ENCODE results near the gene HMCES.

The HMCES gene

GRCh38 chr3:129305592-129306091 lies 27.0 kb downstream of the HMCES start:
- DNase-seq, result peak; percentile 51

- no peak for DNase-seq
Measured at GRCh38 chr3:129308636-129309035, 30.0 kb downstream of the HMCES start.

GRCh38 chr3:129310111-129311011 lies 31.7 kb downstream of the HMCES start:
- DNase-seq, result no peak

- no peak for DNase-seq
Measured at GRCh38 chr3:129311054-129311902, 32.6 kb downstream of the HMCES start.

- no peak for DNase-seq
Measured at GRCh38 chr3:129312021-129312639, 33.5 kb downstream of the HMCES start.

- DNase-seq, result no peak
Measured at GRCh38 chr3:129312671-129313414, 34.2 kb downstream of the HMCES start.

- no peak for DNase-seq
Measured at GRCh38 chr3:129313415-129313664, 34.7 kb downstream of the HMCES start.

GRCh38 chr3:129313665-129314385 lies 35.2 kb downstream of the HMCES start:
- no peak for DNase-seq

- peak; percentile 78 for DNase-seq
Measured at GRCh38 chr3:129314386-129315222, 35.9 kb downstream of the HMCES start.

GRCh38 chr3:129315223-129315997 lies 36.7 kb downstream of the HMCES start:
- no peak for DNase-seq

GRCh38 chr3:129315998-129316247 lies 37.3 kb downstream of the HMCES start:
- no peak for DNase-seq

- DNase-seq, result peak; percentile 25
Measured at GRCh38 chr3:129316248-129317013, 37.8 kb downstream of the HMCES start.

- no peak for DNase-seq
Measured at GRCh38 chr3:129317014-129317771, 38.5 kb downstream of the HMCES start.

- DNase-seq, result no peak
Measured at GRCh38 chr3:129317848-129318247, 39.2 kb downstream of the HMCES start.

GRCh38 chr3:129318921-129319320 lies 40.3 kb downstream of the HMCES start:
- DNase-seq, result no peak

- no peak for DNase-seq
Measured at GRCh38 chr3:129320261-129320660, 41.6 kb downstream of the HMCES start.

- no peak for DNase-seq
Measured at GRCh38 chr3:129320825-129321487, 42.3 kb downstream of the HMCES start.

GRCh38 chr3:129321887-129322286 lies 43.2 kb downstream of the HMCES start:
- no peak for DNase-seq

Measured in DMS153 (cell line).